ENCODE results near the gene LYPLAL1.

Gene LYPLAL1

DNA sequence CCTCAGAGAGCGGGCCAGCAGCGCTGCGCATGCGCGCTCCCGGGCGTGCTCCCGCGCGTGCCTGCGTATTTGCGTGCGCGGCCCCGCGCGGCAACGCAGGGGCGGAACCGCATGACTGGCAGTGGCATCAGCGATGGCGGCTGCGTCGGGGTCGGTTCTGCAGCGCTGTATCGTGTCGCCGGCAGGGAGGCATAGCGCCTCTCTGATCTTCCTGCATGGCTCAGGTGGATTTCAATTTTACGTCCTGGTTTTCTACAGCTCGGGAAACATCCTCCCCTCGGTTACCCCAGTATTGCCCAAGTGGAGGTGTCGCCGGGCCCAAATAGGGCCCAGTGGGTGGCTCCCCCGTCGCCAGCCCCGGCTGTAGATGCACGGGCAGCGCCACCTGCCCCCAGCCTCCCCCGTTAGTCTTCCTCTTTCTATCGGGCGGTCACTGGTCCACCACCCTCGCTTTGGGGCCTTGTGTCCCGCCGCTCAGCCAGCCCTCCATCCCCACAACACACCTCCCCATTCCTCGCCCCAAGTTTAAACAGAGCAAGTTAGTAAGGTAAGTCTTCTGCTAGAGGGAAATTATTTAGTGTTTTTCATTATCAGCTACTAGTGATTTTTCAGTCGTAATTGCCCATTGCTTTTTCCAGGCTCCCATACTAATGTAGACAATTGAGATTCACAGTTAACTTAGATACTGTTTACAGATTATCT, at the start of gene LYPLAL1:
Gene LYPLAL1, plus strand, starts transcription at position 121 of the 702 bp plus-strand sequence. Its CDS starts 13 bp downstream, at position 134.
- Histone ChIP-seq H3K36me3 (ENCODE audit: insufficient read depth, low read length) (peaks cover 5% of the 10 kb centered on the region; the same call in 1 of the 2 replicates), H3K9me3 (ENCODE audit: low read length) (no peaks in the 10 kb centered on the region), H3K79me2 (ENCODE audit: insufficient read depth, low read length) (peaks cover 15% of the 10 kb centered on the region), H3K9me2 (ENCODE audit: low read depth, low read length) (no peaks in the 10 kb centered on the region), H3K4me2 (ENCODE audit: low read length) (peak within 1 kb of the TSS; percentile 97), H2AFZ (ENCODE audit: low read length) (peak within 1 kb of the TSS; percentile 98), H3F3A (ENCODE audit: insufficient read depth, low read length) (no peaks in the 10 kb centered on the region; the same call in 1 of the 2 replicates), H3K4me1 (ENCODE audit: insufficient read depth, low read length, severe bottlenecking) (peaks cover 44% of the 10 kb centered on the region), H3K27me3 (ENCODE audit: insufficient read depth, low read length) (no peaks in the 10 kb centered on the region), H4K20me1 (ENCODE audit: insufficient read depth, low read length) (no peaks in the 10 kb centered on the region), H3K27ac (ENCODE audit: low read depth, low read length, poor library complexity, severe bottlenecking) (peak within 1 kb of the TSS; percentile 68), H3K4me3 (ENCODE audit: low read depth, low read length, poor library complexity, severe bottlenecking) (peak within 1 kb of the TSS; percentile 85), H3K9ac (ENCODE audit: low read length) (peak within 1 kb of the TSS; percentile 82)
- TF ChIP-seq EZH2 (IDR thresholded peaks at IDR 0.05; ENCODE audit: borderline replicate concordance, low read length) (no peak), CTCF (IDR thresholded peaks at IDR 0.05; ENCODE audit: low read length) (peak; percentile 41; the same call in 1 of the 2 replicates)

DNA sequence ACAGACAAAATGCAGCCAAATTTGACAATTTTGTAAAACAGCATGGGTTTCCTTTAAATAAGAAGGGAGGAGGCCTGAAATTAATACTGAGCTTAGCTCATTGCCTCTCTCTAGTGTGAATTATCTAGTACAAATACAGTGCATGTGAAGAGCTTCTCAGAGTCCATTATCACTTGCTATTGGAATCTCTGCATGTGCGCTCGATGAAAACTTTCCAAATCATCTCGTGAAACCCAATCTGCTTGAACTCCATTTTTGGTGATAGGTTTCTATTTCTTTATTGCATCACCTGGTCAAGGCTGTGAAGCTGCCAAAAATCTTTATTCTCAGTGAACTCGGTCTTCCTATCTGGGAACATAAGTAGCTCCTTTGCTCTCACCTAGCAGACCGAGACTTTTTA, 49.5 kb upstream of the LYPLAL1 start:
- no peaks in the 10 kb centered on the region for H3K27me3 ChIP-seq (ENCODE audit: insufficient read depth, low read length)
- no peaks in the 10 kb centered on the region for H3K36me3 ChIP-seq (ENCODE audit: insufficient read depth, low read length)
- no peak overlapping the region for H2AFZ ChIP-seq (ENCODE audit: low read length)
- H3K4me2 ChIP-seq (ENCODE audit: low read length): no peak overlapping the region
- no peaks in the 10 kb centered on the region for H3K9me2 ChIP-seq (ENCODE audit: low read depth, low read length)
- H3K79me2 ChIP-seq (ENCODE audit: insufficient read depth, low read length): no peaks in the 10 kb centered on the region
- TF ChIP-seq CTCF (IDR thresholded peaks at IDR 0.05; ENCODE audit: low read length): no peak
- TF ChIP-seq EZH2 (IDR thresholded peaks at IDR 0.05; ENCODE audit: borderline replicate concordance, low read length): no peak
- H3K27ac ChIP-seq (ENCODE audit: low read depth, low read length, poor library complexity, severe bottlenecking): no peak overlapping the region
- H3K9ac ChIP-seq (ENCODE audit: low read length): no peak overlapping the region
- H3K4me1 ChIP-seq (ENCODE audit: insufficient read depth, low read length, severe bottlenecking): no peaks in the 10 kb centered on the region
- no peaks in the 10 kb centered on the region for H4K20me1 ChIP-seq (ENCODE audit: insufficient read depth, low read length)
- H3F3A ChIP-seq (ENCODE audit: insufficient read depth, low read length): no peaks in the 10 kb centered on the region
- H3K4me3 ChIP-seq (ENCODE audit: low read depth, low read length, poor library complexity, severe bottlenecking): no peak overlapping the region
- H3K9me3 ChIP-seq (ENCODE audit: low read length): no peaks in the 10 kb centered on the region

DNA sequence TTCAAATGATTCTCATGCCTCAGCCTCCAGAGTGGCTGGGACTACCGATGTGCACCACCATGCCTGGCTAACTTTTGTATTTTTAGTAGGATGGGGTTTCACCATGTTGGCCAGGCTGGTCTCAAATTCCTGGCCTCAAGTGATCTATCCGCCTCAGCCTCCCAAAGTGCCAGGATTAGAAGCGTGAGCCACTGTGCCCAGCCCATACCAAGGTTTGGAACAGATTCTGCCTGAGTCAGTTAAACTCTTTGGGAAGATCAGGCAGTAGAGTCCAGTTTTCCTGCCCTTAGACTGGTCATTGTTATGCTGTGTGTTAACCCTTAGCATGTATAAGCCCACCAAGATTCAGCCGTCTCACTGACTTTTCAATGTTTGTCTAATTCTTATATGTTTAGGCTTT, 48.3 kb upstream of the LYPLAL1 start:
- Histone ChIP-seq H3K79me2 (ENCODE audit: insufficient read depth, low read length) (no peaks in the 10 kb centered on the region), H3K9me2 (ENCODE audit: low read depth, low read length) (no peaks in the 10 kb centered on the region), H3K36me3 (ENCODE audit: insufficient read depth, low read length) (no peaks in the 10 kb centered on the region), H3K4me1 (ENCODE audit: insufficient read depth, low read length, severe bottlenecking) (no peaks in the 10 kb centered on the region), H3K9ac (ENCODE audit: low read length) (no peak overlapping the region), H3F3A (ENCODE audit: insufficient read depth, low read length) (no peaks in the 10 kb centered on the region), H3K9me3 (ENCODE audit: low read length) (no peaks in the 10 kb centered on the region), H2AFZ (ENCODE audit: low read length) (no peak overlapping the region), H4K20me1 (ENCODE audit: insufficient read depth, low read length) (no peaks in the 10 kb centered on the region), H3K4me2 (ENCODE audit: low read length) (no peak overlapping the region), H3K27ac (ENCODE audit: low read depth, low read length, poor library complexity, severe bottlenecking) (no peak overlapping the region), H3K27me3 (ENCODE audit: insufficient read depth, low read length) (no peaks in the 10 kb centered on the region), H3K4me3 (ENCODE audit: low read depth, low read length, poor library complexity, severe bottlenecking) (no peak overlapping the region)
- TF ChIP-seq CTCF (IDR thresholded peaks at IDR 0.05; ENCODE audit: low read length) (no peak), EZH2 (IDR thresholded peaks at IDR 0.05; ENCODE audit: borderline replicate concordance, low read length) (no peak)

Data from OCI-LY1 (cell line).